Mesenchymal stem cell (in vitro differentiated cells and primary cell): ENCODE results near the gene GOLPH3L.

Experiments used
- DNase-seq: peaks from one replicate; pipeline ENCODE4 v3.0.0-alpha.2; 2013
- H2AFZ ChIP-seq: one replicate; pipeline ENCODE4 v1.6.1; 2013; ENCODE audit warnings: low read depth, mild to moderate bottlenecking, control low read depth, inconsistent platforms, low read length, moderate library complexity
- H2AK5ac ChIP-seq: 2 replicates; pipeline ENCODE4 v1.6.1; 2013; ENCODE audit warnings: low read length, moderate library complexity, mild to moderate bottlenecking, inconsistent platforms; ENCODE audit not compliant: severe bottlenecking
- H2BK120ac ChIP-seq: one replicate; pipeline ENCODE4 v1.6.1; 2013; ENCODE audit warnings: low read depth, mild to moderate bottlenecking, inconsistent platforms, low read length, moderate library complexity
- H2BK12ac ChIP-seq, 2 experiments: one replicate each; pipeline ENCODE4 v1.6.1; 2013; ENCODE audit warnings: inconsistent platforms in 2 of 2, low read length in 2 of 2, mild to moderate bottlenecking in 2 of 2, moderate library complexity in 2 of 2, control low read depth in 1 of 2
- H2BK15ac ChIP-seq: one replicate; pipeline ENCODE4 v1.6.1; 2013; ENCODE audit warnings: mild to moderate bottlenecking, low read depth, inconsistent platforms; ENCODE audit not compliant: poor library complexity, severe bottlenecking
- H2BK5ac ChIP-seq: 2 replicates; pipeline ENCODE4 v1.6.1; 2013; ENCODE audit warnings: low read depth, mild to moderate bottlenecking, low read length, control low read depth, inconsistent platforms; ENCODE audit not compliant: poor library complexity, severe bottlenecking
- H3K14ac ChIP-seq, 2 experiments: one replicate each; pipeline ENCODE4 v1.6.1; 2013; ENCODE audit warnings: inconsistent platforms in 2 of 2, low read length in 2 of 2, control low read depth in 1 of 2, mild to moderate bottlenecking in 1 of 2, moderate library complexity in 1 of 2
- H3K18ac ChIP-seq, 2 experiments: one replicate each; pipeline ENCODE4 v1.6.1; 2013; ENCODE audit warnings: inconsistent platforms in 2 of 2, low read length in 2 of 2, control low read depth in 1 of 2, low read depth in 1 of 2, mild to moderate bottlenecking in 1 of 2
- H3K23ac ChIP-seq, 2 experiments: one replicate each; pipeline ENCODE4 v1.6.1; 2013; ENCODE audit warnings: inconsistent platforms in 2 of 2, low read length in 2 of 2, mild to moderate bottlenecking in 2 of 2, moderate library complexity in 2 of 2, control low read depth in 1 of 2
- H3K27ac ChIP-seq: 2 replicates; pipeline ENCODE4 v1.5.1; 2013; ENCODE audit warnings: mild to moderate bottlenecking, moderate library complexity, low read length, control low read depth, inconsistent platforms; ENCODE audit not compliant: poor library complexity, severe bottlenecking
- H3K27me3 ChIP-seq, 2 experiments: 2 replicates each; pipeline versions ENCODE4 v1.6.1 to v1.7.0; 2013; ENCODE audit warnings: low read length in 2 of 2, mild to moderate bottlenecking in 2 of 2, moderate library complexity in 2 of 2, control low read depth in 1 of 2, inconsistent platforms in 1 of 2; ENCODE audit not compliant: control insufficient read depth in 1 of 2, insufficient read depth in 1 of 2
- H3K36me3 ChIP-seq, 2 experiments: 2 replicates each; pipeline versions ENCODE4 v1.6.1 to v1.7.0; 2013; ENCODE audit warnings: low read length in 2 of 2, control low read depth in 1 of 2, inconsistent platforms in 1 of 2, low read depth in 1 of 2, mild to moderate bottlenecking in 1 of 2; ENCODE audit not compliant: insufficient read depth in 2 of 2, control insufficient read depth in 1 of 2
- H3K4ac ChIP-seq, 2 experiments: one replicate each; pipeline ENCODE4 v1.6.1; 2013; ENCODE audit warnings: inconsistent platforms in 2 of 2, low read length in 2 of 2, mild to moderate bottlenecking in 2 of 2, moderate library complexity in 2 of 2, control low read depth in 1 of 2, low read depth in 1 of 2
- H3K4me1 ChIP-seq: 2 replicates; pipeline ENCODE4 v1.6.1; 2013; ENCODE audit warnings: low read depth, low read length, control low read depth; ENCODE audit not compliant: control insufficient read depth, insufficient read depth
- H3K4me2 ChIP-seq: 2 replicates; pipeline ENCODE4 v1.6.1; 2013; ENCODE audit warnings: low read length, mild to moderate bottlenecking, inconsistent platforms; ENCODE audit not compliant: poor library complexity, severe bottlenecking
- H3K4me3 ChIP-seq, 2 experiments: 2 replicates each; pipeline versions ENCODE4 v1.5.1 to v1.7.0; 2013; ENCODE audit warnings: low read length in 2 of 2, mild to moderate bottlenecking in 2 of 2, control low read depth in 1 of 2, low read depth in 1 of 2; ENCODE audit not compliant: insufficient read depth in 1 of 2
- H3K79me1 ChIP-seq: replicated peaks from 2 replicates; pipeline ENCODE4 v1.6.1; 2013; ENCODE audit warnings: mild to moderate bottlenecking, control low read depth, low read length, inconsistent platforms; ENCODE audit not compliant: poor library complexity, severe bottlenecking
- H3K9ac ChIP-seq: 2 replicates; pipeline ENCODE4 v1.7.0; 2013; ENCODE audit warnings: mild to moderate bottlenecking, low read length, moderate library complexity
- H3K9me3 ChIP-seq: 2 replicates; pipeline ENCODE4 v1.7.0; 2013; ENCODE audit warnings: mild to moderate bottlenecking, low read length; ENCODE audit not compliant: control insufficient read depth
- H4K8ac ChIP-seq: one replicate; pipeline ENCODE4 v1.6.1; 2013; ENCODE audit warnings: inconsistent platforms, mild to moderate bottlenecking, low read length, moderate library complexity
- H4K91ac ChIP-seq: one replicate; pipeline ENCODE4 v1.6.1; 2013; ENCODE audit warnings: mild to moderate bottlenecking, low read length, inconsistent platforms
- WGBS: methylation state at CpG from one replicate; pipeline ENCODE4 v1.1.7; 2013; ENCODE audit warnings: mixed read lengths; 5-methylcytosine and 5-hydroxymethylcytosine counted together

Gene GOLPH3L

GRCh38 chr1:150706091-150706490 is 9.1 kb upstream of the GOLPH3L start:
- Histone ChIP-seq H3K4me1 (no peaks in the 10 kb centered on the region), H3K9ac (no peak overlapping the region), H2AFZ (no peak overlapping the region), H3K4ac (no peak overlapping the region), H3K4me3 (no peak overlapping the region), H3K27ac (no peak overlapping the region), H2BK15ac (no peak overlapping the region), H3K79me1 (no peaks in the 10 kb centered on the region), H2AK5ac (no peak overlapping the region), H3K14ac (no peak overlapping the region), H3K27me3 (no peaks in the 10 kb centered on the region), H3K4me2 (no peak overlapping the region), H4K91ac (no peak overlapping the region), H2BK5ac (no peak overlapping the region), H3K36me3 (no peaks in the 10 kb centered on the region), H3K9me3 (no peaks in the 10 kb centered on the region), H2BK120ac (no peak overlapping the region), H2BK12ac (no peak overlapping the region), H3K23ac (no peak overlapping the region), H3K18ac (no peak overlapping the region), H4K8ac (no peak overlapping the region)
- 94% methylated on average over 1 of the region's 1 CpG for WGBS
- no peak for DNase-seq

- no peak for DNase-seq
- Histone ChIP-seq H3K4ac (no peak overlapping the region), H3K9ac (no peak overlapping the region), H2BK15ac (no peak overlapping the region), H3K23ac (no peak overlapping the region), H3K4me2 (no peak overlapping the region), H2BK5ac (no peak overlapping the region), H3K36me3 (no peaks in the 10 kb centered on the region), H3K9me3 (no peaks in the 10 kb centered on the region), H3K79me1 (no peaks in the 10 kb centered on the region), H4K91ac (no peak overlapping the region), H2AK5ac (no peak overlapping the region), H3K4me1 (no peaks in the 10 kb centered on the region), H2BK12ac (no peak overlapping the region), H3K27me3 (no peaks in the 10 kb centered on the region), H4K8ac (no peak overlapping the region), H2BK120ac (no peak overlapping the region), H2AFZ (no peak overlapping the region), H3K4me3 (no peak overlapping the region), H3K27ac (no peak overlapping the region), H3K14ac (no peak overlapping the region), H3K18ac (no peak overlapping the region)
Observed at GRCh38 chr1:150703427-150703826, 6.5 kb upstream of the GOLPH3L start.

- H3K79me1 ChIP-seq = peaks cover 5% of the 10 kb centered on the region
- H2AK5ac ChIP-seq = no peak overlapping the region
- 0% methylated on average over 1 of the region's 6 CpGs for WGBS
- no peak overlapping the region for H4K8ac ChIP-seq
- peak overlapping the region; percentile 62 to 90 for H3K4me3 ChIP-seq
- no peaks in the 10 kb centered on the region for H3K4me1 ChIP-seq
- H3K23ac ChIP-seq = no peak overlapping the region
- peak overlapping the region; percentile 95 for H3K9ac ChIP-seq
- no peak overlapping the region for H4K91ac ChIP-seq
- H2BK5ac ChIP-seq = peak overlapping the region; percentile 53
- H3K27me3 ChIP-seq = no peaks in the 10 kb centered on the region
- H3K27ac ChIP-seq = peak overlapping the region; percentile 55
- H2BK15ac ChIP-seq = no peak overlapping the region
- no peak overlapping the region for H2AFZ ChIP-seq
- no peak overlapping the region for H3K4ac ChIP-seq
- H2BK120ac ChIP-seq = no peak overlapping the region
- DNase-seq = no peak
- H3K18ac ChIP-seq = peak overlapping the region in 1 of 2 experiments; percentile 73
- H3K4me2 ChIP-seq = peak overlapping the region; percentile 57
- no peaks in the 10 kb centered on the region for H3K9me3 ChIP-seq
- H2BK12ac ChIP-seq = no peak overlapping the region
- peaks cover 3 to 30% of the 10 kb centered on the region in 2 experiments for H3K36me3 ChIP-seq
- H3K14ac ChIP-seq = peak overlapping the region in 1 of 2 experiments; percentile 95
Observed at GRCh38 chr1:150696590-150696989, 364 bp downstream of the GOLPH3L start.

- peaks cover 6% of the 10 kb centered on the region for H3K79me1 ChIP-seq
- no peak overlapping the region for H3K14ac ChIP-seq
- H3K27me3 ChIP-seq = no peaks in the 10 kb centered on the region
- H3K4me2 ChIP-seq = peak overlapping the region; percentile 57
- H2BK12ac ChIP-seq = no peak overlapping the region
- H3K4me1 ChIP-seq = no peaks in the 10 kb centered on the region
- H3K4me3 ChIP-seq = peak overlapping the region in 1 of 2 experiments; percentile 90
- H3K9me3 ChIP-seq = no peaks in the 10 kb centered on the region
- no peak overlapping the region for H3K4ac ChIP-seq
- no peak overlapping the region for H2BK120ac ChIP-seq
- H4K8ac ChIP-seq = no peak overlapping the region
- DNase-seq = peak; percentile 11
- peak overlapping the region; percentile 95 for H3K9ac ChIP-seq
- H2AFZ ChIP-seq = no peak overlapping the region
- peaks cover 3 to 35% of the 10 kb centered on the region in 2 experiments for H3K36me3 ChIP-seq
- no peak overlapping the region for H2BK5ac ChIP-seq
- H3K18ac ChIP-seq = no peak overlapping the region
- H4K91ac ChIP-seq = no peak overlapping the region
- no peak overlapping the region for H3K23ac ChIP-seq
- WGBS = no CpG with 5 or more reads among the region's 1 CpG
- H2AK5ac ChIP-seq = no peak overlapping the region
- H2BK15ac ChIP-seq = no peak overlapping the region
- no peak overlapping the region for H3K27ac ChIP-seq
Observed at GRCh38 chr1:150696162-150696561, 792 bp downstream of the GOLPH3L start.
